Measurements from ENCODE around the gene GADD45A.

DNA sequence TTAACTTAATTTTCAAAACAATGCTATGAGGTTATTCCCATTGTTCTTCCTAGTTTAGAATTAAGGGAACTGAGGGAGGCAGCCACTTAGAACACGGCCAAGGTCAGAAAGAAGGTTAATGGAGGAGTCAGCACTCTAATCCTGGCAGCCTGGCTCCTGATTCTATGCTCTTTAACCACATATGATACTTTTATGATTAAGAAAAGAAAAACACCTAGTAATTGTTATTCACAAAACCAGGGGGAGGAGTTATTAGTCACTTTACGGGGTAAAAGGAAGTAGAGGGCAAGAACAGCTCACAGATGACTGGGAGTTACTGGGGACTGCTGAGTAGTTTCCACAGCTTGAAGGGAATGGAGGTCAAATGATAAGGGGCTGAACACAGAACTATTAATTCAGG is 38.6 kb downstream of the GADD45A start:
- TF ChIP-seq EZH2 (IDR thresholded peaks at IDR 0.05; ENCODE audit: low read length): no peak
- TF ChIP-seq, protein P1, sequence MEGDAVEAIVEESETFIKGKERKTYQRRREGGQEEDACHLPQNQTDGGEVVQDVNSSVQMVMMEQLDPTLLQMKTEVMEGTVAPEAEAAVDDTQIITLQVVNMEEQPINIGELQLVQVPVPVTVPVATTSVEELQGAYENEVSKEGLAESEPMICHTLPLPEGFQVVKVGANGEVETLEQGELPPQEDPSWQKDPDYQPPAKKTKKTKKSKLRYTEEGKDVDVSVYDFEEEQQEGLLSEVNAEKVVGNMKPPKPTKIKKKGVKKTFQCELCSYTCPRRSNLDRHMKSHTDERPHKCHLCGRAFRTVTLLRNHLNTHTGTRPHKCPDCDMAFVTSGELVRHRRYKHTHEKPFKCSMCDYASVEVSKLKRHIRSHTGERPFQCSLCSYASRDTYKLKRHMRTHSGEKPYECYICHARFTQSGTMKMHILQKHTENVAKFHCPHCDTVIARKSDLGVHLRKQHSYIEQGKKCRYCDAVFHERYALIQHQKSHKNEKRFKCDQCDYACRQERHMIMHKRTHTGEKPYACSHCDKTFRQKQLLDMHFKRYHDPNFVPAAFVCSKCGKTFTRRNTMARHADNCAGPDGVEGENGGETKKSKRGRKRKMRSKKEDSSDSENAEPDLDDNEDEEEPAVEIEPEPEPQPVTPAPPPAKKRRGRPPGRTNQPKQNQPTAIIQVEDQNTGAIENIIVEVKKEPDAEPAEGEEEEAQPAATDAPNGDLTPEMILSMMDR (optimal IDR thresholded peaks at IDR 0.05 in 1 of 3, IDR thresholded peaks at IDR 0.05 in 1 of 3, conservative IDR thresholded peaks at IDR 0.05 in 1 of 3; ENCODE audit: extremely low read depth in 1 of 3, insufficient read depth in 2 of 3, low read length in 3 of 3): no peak

Measured in keratinocyte (primary cell).